Right lobe of liver (tissue), 4 donors: Measurements from ENCODE around the gene TENT4B.

Source experiments
- POLR2A ChIP-seq: fragments of 450-650 bp; IDR thresholded peaks from one replicate; pipeline ENCODE4 v1.6.1; 2017; ENCODE audit warnings: antibody characterized with exemption, mild to moderate bottlenecking
- TF ChIP-seq, protein P1 (sequence below), 4 donors: fragments of 200-600 bp in 3 of 4; fragments of 450-650 bp in 1 of 4; IDR thresholded peaks; one replicate each; pipeline versions ENCODE4 v1.5.1 to v1.8.0; 2016 to 2022; ENCODE audit warnings: antibody characterized with exemption in 4 of 4, mild to moderate bottlenecking in 2 of 4
- donor health status: DM: no; HTN: no; CAD: no.
- donor health status: DM: no; HTN: no; CAD: no.
- donor health status: DM: no; HTN: yes; CAD: no.

DNA sequence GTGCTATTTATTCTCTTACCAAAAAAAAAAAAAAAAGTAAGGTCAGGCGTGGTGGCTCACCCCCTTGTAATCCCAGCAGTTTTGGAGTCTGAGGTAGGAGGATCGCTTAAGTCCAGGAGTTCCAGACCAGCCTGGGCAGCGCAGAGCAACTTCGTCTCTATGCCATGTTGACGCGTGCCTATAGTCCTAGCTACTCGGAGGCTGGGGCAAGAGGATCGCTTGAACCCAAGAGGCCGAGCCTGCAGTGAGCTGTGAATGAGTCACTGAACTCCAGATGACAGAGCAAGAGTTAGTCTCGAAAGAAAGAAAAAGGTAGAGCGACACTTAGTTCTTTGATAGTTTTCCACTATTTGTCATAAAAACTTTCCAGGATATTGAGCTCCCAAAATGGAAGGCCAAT lies 1.4 kb upstream of the TENT4B start:
- TF ChIP-seq POLR2A = no peak
- TF ChIP-seq, protein P1, sequence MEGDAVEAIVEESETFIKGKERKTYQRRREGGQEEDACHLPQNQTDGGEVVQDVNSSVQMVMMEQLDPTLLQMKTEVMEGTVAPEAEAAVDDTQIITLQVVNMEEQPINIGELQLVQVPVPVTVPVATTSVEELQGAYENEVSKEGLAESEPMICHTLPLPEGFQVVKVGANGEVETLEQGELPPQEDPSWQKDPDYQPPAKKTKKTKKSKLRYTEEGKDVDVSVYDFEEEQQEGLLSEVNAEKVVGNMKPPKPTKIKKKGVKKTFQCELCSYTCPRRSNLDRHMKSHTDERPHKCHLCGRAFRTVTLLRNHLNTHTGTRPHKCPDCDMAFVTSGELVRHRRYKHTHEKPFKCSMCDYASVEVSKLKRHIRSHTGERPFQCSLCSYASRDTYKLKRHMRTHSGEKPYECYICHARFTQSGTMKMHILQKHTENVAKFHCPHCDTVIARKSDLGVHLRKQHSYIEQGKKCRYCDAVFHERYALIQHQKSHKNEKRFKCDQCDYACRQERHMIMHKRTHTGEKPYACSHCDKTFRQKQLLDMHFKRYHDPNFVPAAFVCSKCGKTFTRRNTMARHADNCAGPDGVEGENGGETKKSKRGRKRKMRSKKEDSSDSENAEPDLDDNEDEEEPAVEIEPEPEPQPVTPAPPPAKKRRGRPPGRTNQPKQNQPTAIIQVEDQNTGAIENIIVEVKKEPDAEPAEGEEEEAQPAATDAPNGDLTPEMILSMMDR (IDR thresholded peaks at IDR 0.05) = no peak
